DMS 273 (cell line): Measurements from ENCODE around the gene UBR4.
"Not testable (repeated sequence)": the region's sequence is repeated elsewhere in the genome, so short reads cannot be mapped to it uniquely, and the experiment has no call there.

Experiments used
- DNase-seq: peaks from one replicate; lab custom pipeline; 2025; ENCODE audit not compliant: unreplicated experiment; lab: John Stamatoyannopoulos, UW

Gene UBR4

GRCh38 chr1:19209990-19210771 is at the start of gene UBR4:
Gene UBR4 (minus strand): TSS chr1:19210266. CDS start chr1:19210248, 18 bp downstream.
- peak; percentile 99 for DNase-seq

GRCh38 chr1:19258353-19258752 is 48.3 kb upstream of the UBR4 start:
- no peak for DNase-seq

GRCh38 chr1:19257178-19257914 is 47.3 kb upstream of the UBR4 start:
- DNase-seq = peak; percentile 13

- DNase-seq = not testable (repeated sequence)
Observed at GRCh38 chr1:19256301-19256700, 46.2 kb upstream of the UBR4 start.

- DNase-seq = no peak
Observed at GRCh38 chr1:19255288-19255687, 45.2 kb upstream of the UBR4 start.

- DNase-seq = no peak
Observed at GRCh38 chr1:19254416-19254815, 44.4 kb upstream of the UBR4 start.

- DNase-seq = peak; percentile 95
Observed at GRCh38 chr1:19251305-19252196, 41.5 kb upstream of the UBR4 start, which contains the start of the genes EMC1 and MRTO4. Gene EMC1 (minus strand): TSS chr1:19251524. CDS start chr1:19251509, 15 bp downstream. Gene MRTO4 (plus strand): TSS chr1:19251805. CDS start chr1:19251836, 31 bp downstream.

- no peak for DNase-seq
Observed at GRCh38 chr1:19250629-19251304, 40.7 kb upstream of the UBR4 start.

GRCh38 chr1:19240673-19241538 is 30.8 kb upstream of the UBR4 start:
- DNase-seq = peak; percentile 89

GRCh38 chr1:19239876-19240275 is 29.8 kb upstream of the UBR4 start:
- DNase-seq = no peak

GRCh38 chr1:19234224-19234623 is 24.2 kb upstream of the UBR4 start:
- no peak for DNase-seq

- DNase-seq = peak; percentile 14
Observed at GRCh38 chr1:19232524-19232846, 22.4 kb upstream of the UBR4 start.

GRCh38 chr1:19231736-19232523 is 21.9 kb upstream of the UBR4 start:
- not testable (repeated sequence) for DNase-seq

GRCh38 chr1:19229828-19230325 is 19.8 kb upstream of the UBR4 start:
- DNase-seq = no peak

- DNase-seq = no peak
Observed at GRCh38 chr1:19229229-19229628, 19.2 kb upstream of the UBR4 start.

- no peak for DNase-seq
Observed at GRCh38 chr1:19222979-19223824, 13.1 kb upstream of the UBR4 start.

- no peak for DNase-seq
Observed at GRCh38 chr1:19222573-19222972, 12.5 kb upstream of the UBR4 start.

GRCh38 chr1:19220991-19221390 is 10.9 kb upstream of the UBR4 start:
- no peak for DNase-seq
